IgD-negative memory B cell (primary cell): ENCODE data around the gene RHEX. TPM values are rescaled to one million over a fixed set of nuclear protein-coding genes. Genes with fewer than 3 reads are reported as not detected.

Experiments
- H3K27ac Mint-ChIP-seq, 3 donors: one replicate each; pipeline ENCODE4 v1.8.0; 2020 to 2022; ENCODE audit warnings: mild to moderate bottlenecking in 3 of 3, mixed read lengths in 3 of 3, moderate library complexity in 1 of 3
- H3K27me3 Mint-ChIP-seq: one replicate; pipeline ENCODE4 v1.8.0; 2021; ENCODE audit warnings: mixed read lengths
- H3K36me3 Mint-ChIP-seq: one replicate; pipeline ENCODE4 v1.8.0; 2020; ENCODE audit warnings: mild to moderate bottlenecking, mixed read lengths
- H3K4me1 Mint-ChIP-seq, 3 donors: one replicate each; pipeline ENCODE4 v1.8.0; 2020 to 2022; ENCODE audit warnings: mixed read lengths in 3 of 3, mild to moderate bottlenecking in 1 of 3
- H3K4me3 Mint-ChIP-seq, 4 donors: one replicate each; pipeline ENCODE4 v1.8.0; 2020 to 2022; ENCODE audit warnings: mild to moderate bottlenecking in 4 of 4, mixed read lengths in 4 of 4, moderate library complexity in 3 of 4
- H3K9me3 Mint-ChIP-seq, 3 donors: one replicate each; pipeline ENCODE4 v1.8.0; 2020 to 2021; ENCODE audit warnings: mixed read lengths in 3 of 3, mild to moderate bottlenecking in 1 of 3
- polyA plus RNA-seq: library from polyadenylated mRNA; unstranded; fragments of 300-500 nt; fragmentation: Illumina TruSeq; gene quantifications from one replicate; pipeline ENCODE4 v1.2.3, GENCODE V29; 2021

RHEX gene
- polyA plus RNA-seq, 1 donor from 2014 or later, result 2.0 TPM

GRCh38 chr1:206106328-206107167, 53.6 kb downstream of the RHEX start:
- peaks cover 16 to 21% (median 17%) of the 10 kb centered on the region in 3 donors for H3K4me1 Mint-ChIP-seq
- no peaks in the 10 kb centered on the region for H3K27me3 Mint-ChIP-seq
- H3K27ac Mint-ChIP-seq, result no peak overlapping the region
- no peaks in the 10 kb centered on the region for H3K9me3 Mint-ChIP-seq
- H3K4me3 Mint-ChIP-seq, result no peak overlapping the region
- peaks cover 1% of the 10 kb centered on the region for H3K36me3 Mint-ChIP-seq

- H3K36me3 Mint-ChIP-seq, result no peaks in the 10 kb centered on the region
- H3K9me3 Mint-ChIP-seq, result no peaks in the 10 kb centered on the region
- no peak overlapping the region for H3K27ac Mint-ChIP-seq
- no peaks in the 10 kb centered on the region for H3K27me3 Mint-ChIP-seq
- H3K4me3 Mint-ChIP-seq, result no peak overlapping the region
- peaks cover 12 to 17% (median 13%) of the 10 kb centered on the region in 3 donors for H3K4me1 Mint-ChIP-seq
Measured at GRCh38 chr1:206107168-206107544, 54.2 kb downstream of the RHEX start.

GRCh38 chr1:206108635-206109034, 55.7 kb downstream of the RHEX start:
- Mint-ChIP-seq H3K27me3 (no peaks in the 10 kb centered on the region), H3K27ac (no peak overlapping the region)

GRCh38 chr1:206109718-206110117, 56.7 kb downstream of the RHEX start:
- Mint-ChIP-seq H3K36me3 (peaks cover 2% of the 10 kb centered on the region), H3K9me3 (no peaks in the 10 kb centered on the region), H3K4me1 (peaks cover 3 to 6% (median 5%) of the 10 kb centered on the region in 3 donors), H3K27me3 (no peaks in the 10 kb centered on the region), H3K4me3 (no peak overlapping the region), H3K27ac (no peak overlapping the region)

More at GRCh38 chr1:206108635-206109034, 55.7 kb downstream of the RHEX start:
- Mint-ChIP-seq H3K9me3 (no peaks in the 10 kb centered on the region), H3K4me3 (no peak overlapping the region), H3K36me3 (peaks cover 2% of the 10 kb centered on the region), H3K4me1 (peaks cover 3 to 9% (median 8%) of the 10 kb centered on the region in 3 donors)

GRCh38 chr1:206110161-206110560, 57.2 kb downstream of the RHEX start:
- Mint-ChIP-seq H3K27ac (peak overlapping the region in 1 of 3 donors; percentile 14), H3K9me3 (no peaks in the 10 kb centered on the region), H3K36me3 (peaks cover 2% of the 10 kb centered on the region), H3K27me3 (no peaks in the 10 kb centered on the region), H3K4me3 (no peak overlapping the region), H3K4me1 (peaks cover 3 to 6% (median 5%) of the 10 kb centered on the region in 3 donors)

GRCh38 chr1:206110820-206111219, 57.8 kb downstream of the RHEX start:
- H3K9me3 Mint-ChIP-seq, result no peaks in the 10 kb centered on the region
- no peak overlapping the region for H3K4me3 Mint-ChIP-seq
- peaks cover 2% of the 10 kb centered on the region for H3K36me3 Mint-ChIP-seq
- peak overlapping the region in 2 of 3 donors; percentile 14 to 63 for H3K27ac Mint-ChIP-seq
- no peaks in the 10 kb centered on the region for H3K27me3 Mint-ChIP-seq
- H3K4me1 Mint-ChIP-seq, result peaks cover 1 to 5% (median 4%) of the 10 kb centered on the region in 3 donors

GRCh38 chr1:206111271-206111927, 58.4 kb downstream of the RHEX start:
- peak overlapping the region in 1 of 3 donors; percentile 14 for H3K27ac Mint-ChIP-seq
- no peak overlapping the region for H3K4me3 Mint-ChIP-seq
- peaks cover 2% of the 10 kb centered on the region for H3K27me3 Mint-ChIP-seq
- H3K36me3 Mint-ChIP-seq, result peaks cover 2% of the 10 kb centered on the region
- no peaks in the 10 kb centered on the region for H3K9me3 Mint-ChIP-seq
- peaks cover 0 to 3% (median 3%) of the 10 kb centered on the region in 3 donors for H3K4me1 Mint-ChIP-seq

- peaks cover 10% of the 10 kb centered on the region for H3K27me3 Mint-ChIP-seq
- H3K36me3 Mint-ChIP-seq, result peaks cover 2% of the 10 kb centered on the region
- peaks cover 0 to 2% (median 2%) of the 10 kb centered on the region in 3 donors for H3K4me1 Mint-ChIP-seq
Measured at GRCh38 chr1:206112600-206113301, 59.8 kb downstream of the RHEX start.

GRCh38 chr1:206114692-206115640, 62.0 kb downstream of the RHEX start:
- H3K27me3 Mint-ChIP-seq, result peaks cover 17% of the 10 kb centered on the region
- H3K9me3 Mint-ChIP-seq, result no peaks in the 10 kb centered on the region
- H3K27ac Mint-ChIP-seq, result peak overlapping the region in 1 of 3 donors; percentile 82
- peak overlapping the region in 1 of 4 donors; percentile 11 for H3K4me3 Mint-ChIP-seq
- H3K36me3 Mint-ChIP-seq, result peaks cover 2% of the 10 kb centered on the region
- H3K4me1 Mint-ChIP-seq, result peaks cover 0 to 7% (median 4%) of the 10 kb centered on the region in 3 donors

More at GRCh38 chr1:206112600-206113301, 59.8 kb downstream of the RHEX start:
- H3K27ac Mint-ChIP-seq, result no peak overlapping the region
- no peak overlapping the region for H3K4me3 Mint-ChIP-seq
- no peaks in the 10 kb centered on the region for H3K9me3 Mint-ChIP-seq

GRCh38 chr1:206115791-206116190, 62.8 kb downstream of the RHEX start:
- no peaks in the 10 kb centered on the region for H3K9me3 Mint-ChIP-seq
- peaks cover 7% of the 10 kb centered on the region for H3K36me3 Mint-ChIP-seq
- H3K27ac Mint-ChIP-seq, result no peak overlapping the region
- H3K27me3 Mint-ChIP-seq, result peaks cover 17% of the 10 kb centered on the region
- H3K4me3 Mint-ChIP-seq, result peak overlapping the region in 1 of 4 donors; percentile 88
- H3K4me1 Mint-ChIP-seq, result peaks cover 0 to 7% (median 4%) of the 10 kb centered on the region in 3 donors

- H3K9me3 Mint-ChIP-seq, result peaks cover 0 to 5% (median 0%) of the 10 kb centered on the region in 3 donors
- no peak overlapping the region for H3K27ac Mint-ChIP-seq
- peaks cover 0 to 7% (median 4%) of the 10 kb centered on the region in 3 donors for H3K4me1 Mint-ChIP-seq
- peaks cover 7% of the 10 kb centered on the region for H3K36me3 Mint-ChIP-seq
- peak overlapping the region in 2 of 4 donors; percentile 57 to 88 for H3K4me3 Mint-ChIP-seq
- H3K27me3 Mint-ChIP-seq, result peaks cover 17% of the 10 kb centered on the region
Measured at GRCh38 chr1:206116191-206116872, 63.4 kb downstream of the RHEX start.

GRCh38 chr1:206116873-206117150, 63.8 kb downstream of the RHEX start:
- H3K27me3 Mint-ChIP-seq, result peaks cover 17% of the 10 kb centered on the region

GRCh38 chr1:206117151-206117948, 64.4 kb downstream of the RHEX start, which contains the start of gene AVPR1B:
Gene AVPR1B (minus strand): TSS chr1:206117388. CDS start chr1:206116890, 498 bp downstream.
- H3K4me1 Mint-ChIP-seq, result peaks cover 0 to 7% (median 4%) of the 10 kb centered on the region in 3 donors
- peaks cover 0 to 13% (median 3%) of the 10 kb centered on the region in 3 donors for H3K9me3 Mint-ChIP-seq
- no peak within 1 kb of the TSS for H3K27ac Mint-ChIP-seq
- peak within 1 kb of the TSS; percentile 49 to 92 (median 80) for H3K4me3 Mint-ChIP-seq
- peaks cover 17% of the 10 kb centered on the region for H3K27me3 Mint-ChIP-seq
- peaks cover 5% of the 10 kb centered on the region for H3K36me3 Mint-ChIP-seq

More at GRCh38 chr1:206116873-206117150, 63.8 kb downstream of the RHEX start:
- H3K9me3 Mint-ChIP-seq, result peaks cover 0 to 9% (median 0%) of the 10 kb centered on the region in 3 donors
- H3K27ac Mint-ChIP-seq, result no peak overlapping the region
- peaks cover 7% of the 10 kb centered on the region for H3K36me3 Mint-ChIP-seq
- H3K4me3 Mint-ChIP-seq, result peak overlapping the region in 3 of 4 donors; percentile 69 to 92 (median 88)
- peaks cover 0 to 7% (median 4%) of the 10 kb centered on the region in 3 donors for H3K4me1 Mint-ChIP-seq
